ENCODE results near the gene SEMA4A. TPM values are rescaled to one million over a fixed set of nuclear protein-coding genes. Genes with fewer than 3 reads are reported as not detected.

The SEMA4A gene
- total RNA-seq, 4 donors from 2014 or later: 1.7 to 4.1 (median 2.6) TPM

DNA sequence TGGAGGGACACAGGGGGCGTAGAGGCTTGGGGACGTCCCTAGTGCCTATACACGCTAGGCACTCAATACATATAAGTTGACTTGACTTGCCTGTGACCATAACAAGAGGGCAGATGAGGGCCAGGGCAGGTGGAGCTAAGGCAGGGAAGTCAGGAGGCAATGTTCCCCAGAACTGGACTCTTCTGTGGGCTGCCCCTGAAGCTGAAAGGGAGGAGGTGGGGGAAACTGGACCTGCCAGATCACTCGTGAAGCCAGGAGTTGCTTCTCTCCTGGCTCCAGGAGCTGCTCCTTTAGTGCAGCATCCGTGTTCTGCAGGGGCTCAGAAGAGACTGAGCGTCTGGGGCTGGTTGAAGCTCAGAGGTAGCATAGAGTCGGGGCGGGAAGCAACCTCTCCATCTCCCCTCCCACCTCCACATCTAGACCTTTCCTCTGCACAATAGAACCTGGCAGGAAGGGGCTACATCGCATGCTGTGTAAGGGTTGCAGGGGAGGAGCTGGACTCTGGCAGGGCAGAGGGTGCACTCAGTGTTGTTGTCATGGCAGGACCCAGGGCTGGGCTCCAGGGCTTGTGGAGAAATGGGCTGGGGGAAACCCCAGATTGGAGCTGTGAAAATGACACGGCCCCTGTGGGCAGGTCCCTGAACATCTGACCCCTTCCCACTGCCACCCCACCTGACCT is 2.9 kb upstream of the SEMA4A start:
- no peak for DNase-seq (ENCODE audit: extremely low spot score)
- intact Hi-C loops (cut with DNase I): no loop called here

DNA sequence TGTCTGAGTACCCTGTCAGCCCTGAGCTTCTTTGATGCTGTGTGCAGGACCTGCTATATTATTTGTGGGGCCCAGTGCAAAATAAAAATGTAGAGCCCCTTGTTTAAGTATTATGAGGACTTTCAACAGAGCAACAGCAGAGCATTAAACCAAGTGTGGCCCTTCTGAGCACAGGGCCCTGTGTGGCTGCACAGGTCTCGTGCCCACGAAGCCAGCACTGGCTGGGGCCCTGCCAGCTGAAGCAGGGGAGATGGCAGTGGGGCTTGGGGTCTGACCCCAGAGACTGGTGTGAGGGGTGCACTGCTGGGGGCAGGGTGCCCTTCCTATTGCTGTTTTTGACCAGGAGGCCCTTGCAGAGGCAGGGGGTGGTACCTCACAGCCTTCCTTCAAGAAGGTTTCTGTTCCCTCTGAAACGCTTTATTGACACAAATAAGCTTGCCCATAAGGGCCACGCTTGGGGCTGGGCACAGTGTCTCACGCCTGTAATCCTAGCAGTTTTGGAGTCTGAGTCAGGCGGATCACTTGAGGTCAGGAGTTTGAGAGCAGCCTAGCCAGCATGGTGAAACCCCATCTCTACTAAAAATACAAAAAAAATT is 2.2 kb upstream of the SEMA4A start:
- no peak overlapping the region for H3K4me3 ChIP-seq
- no peak for DNase-seq (ENCODE audit: extremely low spot score)
- no peaks in the 10 kb centered on the region for H3K9me3 ChIP-seq
- intact Hi-C loops (cut with DNase I): no loop called here
- TF ChIP-seq POLR2AphosphoS5 (IDR thresholded peaks at IDR 0.05) (no peak), POLR2A (IDR thresholded peaks at IDR 0.05; ENCODE audit: low read depth) (no peak), EP300 (IDR thresholded peaks at IDR 0.05) (no peak), CTCF (IDR thresholded peaks at IDR 0.05) (no peak)
- peaks cover 0 to 45% (median 4%) of the 10 kb centered on the region in 4 donors for H3K27me3 ChIP-seq
- no peak overlapping the region for H3K27ac ChIP-seq (replicated peaks in 1 of 4)
- peaks cover 11 to 20% (median 16%) of the 10 kb centered on the region in 4 donors for H3K4me1 ChIP-seq
- WGBS: 61% methylated on average over 4 of the region's 6 CpGs
- H3K36me3 ChIP-seq: no peaks in the 10 kb centered on the region

More for the DNA sequence above, 2.9 kb upstream of the SEMA4A start:
- peaks cover 17 to 27% (median 23%) of the 10 kb centered on the region in 4 donors for H3K4me1 ChIP-seq
- no peak overlapping the region for H3K4me3 ChIP-seq
- no peaks in the 10 kb centered on the region for H3K9me3 ChIP-seq
- TF ChIP-seq CTCF (IDR thresholded peaks at IDR 0.05): no peak
- TF ChIP-seq EP300 (IDR thresholded peaks at IDR 0.05): no peak
- no peak for TF ChIP-seq POLR2AphosphoS5 (IDR thresholded peaks at IDR 0.05)
- TF ChIP-seq POLR2A (IDR thresholded peaks at IDR 0.05; ENCODE audit: low read depth): no peak
- H3K27me3 ChIP-seq: peaks cover 0 to 45% (median 4%) of the 10 kb centered on the region in 4 donors
- 28% methylated on average over 10 of the region's 10 CpGs for WGBS
- no peak overlapping the region for H3K27ac ChIP-seq (replicated peaks in 1 of 4)
- no peaks in the 10 kb centered on the region for H3K36me3 ChIP-seq

DNA sequence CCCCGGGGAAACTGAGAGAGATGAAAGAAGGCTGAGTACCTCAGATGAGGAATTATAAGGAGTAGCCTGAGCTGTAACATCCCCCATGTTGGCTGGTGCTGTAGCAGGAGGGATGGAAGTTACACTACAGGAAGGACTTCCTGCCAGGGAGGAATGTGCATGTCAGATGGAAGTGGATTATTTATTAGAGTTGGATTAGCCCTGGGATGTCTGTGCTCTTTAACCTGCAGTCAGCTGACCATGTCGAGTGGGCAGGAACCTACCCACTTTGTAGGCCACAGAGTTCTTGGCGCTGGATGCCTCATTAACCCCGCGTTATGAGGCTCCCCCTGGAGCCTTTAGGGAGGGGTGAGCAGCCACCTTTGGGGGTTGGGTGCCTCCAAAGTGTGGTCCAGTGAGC is 757 bp upstream of the SEMA4A start:
- no peak for DNase-seq (ENCODE audit: extremely low spot score)
- WGBS: 56% methylated on average over 3 of the region's 5 CpGs
- Histone ChIP-seq H3K27ac (replicated peaks in 1 of 4) (no peak overlapping the region), H3K4me3 (no peak overlapping the region), H3K9me3 (no peaks in the 10 kb centered on the region), H3K4me1 (peaks cover 0 to 6% (median 3%) of the 10 kb centered on the region in 4 donors), H3K36me3 (no peaks in the 10 kb centered on the region), H3K27me3 (peaks cover 0 to 45% (median 4%) of the 10 kb centered on the region in 4 donors)
- TF ChIP-seq POLR2AphosphoS5 (IDR thresholded peaks at IDR 0.05) (no peak), POLR2A (IDR thresholded peaks at IDR 0.05; ENCODE audit: low read depth) (no peak), CTCF (IDR thresholded peaks at IDR 0.05) (no peak), EP300 (IDR thresholded peaks at IDR 0.05) (no peak)
- intact Hi-C loops (cut with DNase I): no loop called here

DNA sequence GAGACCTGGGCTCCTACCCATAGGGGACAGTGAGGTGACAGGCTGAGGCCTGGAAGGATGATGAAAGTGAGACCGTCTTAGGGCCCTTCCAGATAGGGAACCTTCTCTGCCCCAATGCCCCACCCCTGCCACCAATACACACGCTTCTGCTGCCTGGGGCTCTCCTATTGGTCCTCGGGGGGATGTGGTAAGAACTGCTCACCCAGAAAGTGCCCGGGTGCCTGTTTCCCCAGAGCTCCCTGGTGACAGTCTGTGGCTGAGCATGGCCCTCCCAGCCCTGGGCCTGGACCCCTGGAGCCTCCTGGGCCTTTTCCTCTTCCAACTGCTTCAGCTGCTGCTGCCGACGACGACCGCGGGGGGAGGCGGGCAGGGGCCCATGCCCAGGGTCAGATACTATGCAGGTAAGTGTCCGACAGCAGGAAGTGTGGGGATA is 948 bp downstream of the SEMA4A start:
- WGBS: 67% methylated on average over 11 of the region's 11 CpGs
- Histone ChIP-seq H3K36me3 (no peaks in the 10 kb centered on the region), H3K27ac (replicated peaks in 1 of 4) (no peak overlapping the region), H3K27me3 (peaks cover 0 to 38% (median 4%) of the 10 kb centered on the region in 4 donors), H3K4me1 (peaks cover 0 to 5% (median under 1%) of the 10 kb centered on the region in 4 donors), H3K4me3 (no peak overlapping the region), H3K9me3 (no peaks in the 10 kb centered on the region)
- DNase-seq (ENCODE audit: extremely low spot score): no peak
- TF ChIP-seq CTCF (IDR thresholded peaks at IDR 0.05) (no peak), EP300 (IDR thresholded peaks at IDR 0.05) (no peak), POLR2A (IDR thresholded peaks at IDR 0.05; ENCODE audit: low read depth) (no peak), POLR2AphosphoS5 (IDR thresholded peaks at IDR 0.05) (no peak)
- intact Hi-C loops (cut with DNase I): no loop called here
